Nephron (organoid): ENCODE data around the gene SHISA9.

Source experiments
- H3K27ac Mint-ChIP-seq, 3 experiments: 2 replicates each; pipeline ENCODE4 v1.8.0; 2020; ENCODE audit warnings: mixed read lengths in 3 of 3, mild to moderate bottlenecking in 2 of 3, moderate library complexity in 1 of 3
- H3K27me3 Mint-ChIP-seq: 2 replicates; pipeline ENCODE4 v1.8.0; 2021; ENCODE audit warnings: low read depth, mild to moderate bottlenecking, moderate library complexity, mixed read lengths
- H3K36me3 Mint-ChIP-seq: 2 replicates; pipeline ENCODE4 v1.8.0; 2020; ENCODE audit warnings: low read depth, mixed read lengths
- H3K4me1 Mint-ChIP-seq: 2 replicates; pipeline ENCODE4 v1.8.0; 2020; ENCODE audit warnings: mixed read lengths
- H3K4me3 Mint-ChIP-seq, 3 experiments: 2 replicates each; pipeline ENCODE4 v1.8.0; 2020; ENCODE audit warnings: mild to moderate bottlenecking in 3 of 3, mixed read lengths in 3 of 3, moderate library complexity in 2 of 3
- H3K9me3 Mint-ChIP-seq: 2 replicates; pipeline ENCODE4 v1.8.0; 2020; ENCODE audit warnings: mixed read lengths
- CTCF ChIP-seq, 3 experiments: fragments of 200-600 bp; sonication (generic); IDR thresholded peaks; one replicate each; pipeline ENCODE4 v1.5.0; 2021; ENCODE audit warnings: antibody characterized with exemption in 3 of 3; ENCODE audit not compliant: unreplicated experiment in 3 of 3

Gene SHISA9

DNA sequence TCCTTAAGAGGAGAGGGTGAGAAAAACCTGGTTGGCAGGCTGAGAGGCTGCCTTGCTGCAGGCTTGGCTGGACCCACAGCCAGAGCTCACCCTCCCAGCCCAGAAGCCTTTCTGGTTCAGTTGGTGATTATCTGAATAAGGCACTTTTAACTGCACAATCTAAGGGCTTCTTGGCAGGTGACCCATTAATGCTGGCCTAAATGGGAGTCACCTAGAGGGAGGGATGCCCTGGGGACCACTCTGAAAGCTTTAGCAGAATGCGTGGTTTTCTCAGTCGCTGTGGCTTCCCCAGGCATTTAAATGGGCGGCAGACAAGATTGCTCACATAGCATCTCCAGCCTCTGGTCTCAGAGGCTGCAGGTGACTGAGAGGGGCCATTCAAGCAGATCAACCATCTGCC is 33.2 kb upstream of the SHISA9 start:
- H3K36me3 Mint-ChIP-seq: no peaks in the 10 kb centered on the region
- peaks cover 6% of the 10 kb centered on the region for H3K9me3 Mint-ChIP-seq
- peaks cover 34% of the 10 kb centered on the region for H3K27me3 Mint-ChIP-seq
- H3K4me3 Mint-ChIP-seq: no peak overlapping the region
- TF ChIP-seq CTCF (IDR thresholded peaks at IDR 0.05; ENCODE audit: unreplicated experiment in 3 of 3): no peak
- no peaks in the 10 kb centered on the region for H3K4me1 Mint-ChIP-seq
- H3K27ac Mint-ChIP-seq: no peak overlapping the region

DNA sequence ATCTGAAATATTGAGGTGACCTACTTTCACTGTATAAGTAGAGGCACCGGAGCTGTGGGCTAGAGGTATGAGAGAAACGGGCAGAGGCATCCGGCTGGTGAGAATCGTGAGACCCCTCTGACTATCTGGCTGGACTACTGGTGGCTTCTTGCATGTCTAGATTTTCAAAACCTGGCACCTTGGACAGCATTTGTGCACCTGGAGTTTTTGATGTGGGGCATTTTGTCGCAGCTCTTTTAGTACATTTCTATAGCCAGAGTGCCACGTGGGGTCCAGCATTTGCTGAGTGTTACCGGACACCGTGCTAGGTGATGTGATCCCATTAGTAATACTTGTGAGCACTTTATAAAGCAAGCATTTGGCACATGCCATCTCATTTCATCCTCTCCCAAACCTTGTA is 32.6 kb upstream of the SHISA9 start:
- TF ChIP-seq CTCF (IDR thresholded peaks at IDR 0.05; ENCODE audit: unreplicated experiment in 3 of 3): no peak
- no peaks in the 10 kb centered on the region for H3K36me3 Mint-ChIP-seq
- peaks cover 34% of the 10 kb centered on the region for H3K27me3 Mint-ChIP-seq
- no peak overlapping the region for H3K4me3 Mint-ChIP-seq
- H3K9me3 Mint-ChIP-seq: peaks cover 6% of the 10 kb centered on the region
- no peak overlapping the region for H3K27ac Mint-ChIP-seq
- no peaks in the 10 kb centered on the region for H3K4me1 Mint-ChIP-seq

DNA sequence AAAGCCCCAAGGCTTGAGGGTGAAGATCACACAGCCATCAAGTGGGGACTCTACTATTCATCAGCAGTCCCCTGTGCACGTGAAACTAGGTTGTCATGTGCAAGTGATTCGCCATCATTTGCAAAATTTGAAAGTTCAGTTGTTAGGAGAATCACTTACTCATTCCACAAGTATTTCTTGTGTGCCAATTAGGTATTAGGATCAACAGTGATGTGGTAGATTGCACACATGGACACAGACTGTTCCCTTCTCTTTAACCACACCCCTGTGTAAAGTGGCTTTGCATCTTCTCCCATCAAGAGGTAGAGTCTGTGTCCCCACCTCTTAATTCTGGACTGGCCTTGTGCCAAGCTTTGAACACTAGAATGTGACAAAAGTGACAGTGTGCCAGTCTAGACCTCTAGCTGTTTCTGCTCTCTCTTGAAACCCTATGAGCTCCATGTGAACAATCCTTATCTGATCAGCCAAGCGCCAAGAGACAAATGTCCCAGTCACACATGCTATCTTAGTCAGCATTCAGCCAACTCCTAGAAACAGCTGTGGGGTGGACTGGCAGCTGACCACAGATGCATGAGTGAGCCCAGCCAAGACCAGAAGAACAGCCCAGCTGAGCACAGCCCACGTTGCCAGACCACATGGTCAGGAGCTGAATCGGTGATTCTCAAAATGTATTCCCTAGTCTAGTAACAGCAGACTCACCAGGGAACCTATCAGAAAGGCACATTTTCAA is 31.5 kb upstream of the SHISA9 start:
- H3K27ac Mint-ChIP-seq: no peak overlapping the region
- no peak for TF ChIP-seq CTCF (IDR thresholded peaks at IDR 0.05; ENCODE audit: unreplicated experiment in 3 of 3)
- H3K27me3 Mint-ChIP-seq: peaks cover 29% of the 10 kb centered on the region
- no peak overlapping the region for H3K4me3 Mint-ChIP-seq
- peaks cover 6% of the 10 kb centered on the region for H3K9me3 Mint-ChIP-seq
- no peaks in the 10 kb centered on the region for H3K4me1 Mint-ChIP-seq
- no peaks in the 10 kb centered on the region for H3K36me3 Mint-ChIP-seq

GRCh38 chr16:12871784-12872183 is 29.6 kb upstream of the SHISA9 start:
- no peak for TF ChIP-seq CTCF (IDR thresholded peaks at IDR 0.05; ENCODE audit: unreplicated experiment in 3 of 3)
- H3K36me3 Mint-ChIP-seq: no peaks in the 10 kb centered on the region

DNA sequence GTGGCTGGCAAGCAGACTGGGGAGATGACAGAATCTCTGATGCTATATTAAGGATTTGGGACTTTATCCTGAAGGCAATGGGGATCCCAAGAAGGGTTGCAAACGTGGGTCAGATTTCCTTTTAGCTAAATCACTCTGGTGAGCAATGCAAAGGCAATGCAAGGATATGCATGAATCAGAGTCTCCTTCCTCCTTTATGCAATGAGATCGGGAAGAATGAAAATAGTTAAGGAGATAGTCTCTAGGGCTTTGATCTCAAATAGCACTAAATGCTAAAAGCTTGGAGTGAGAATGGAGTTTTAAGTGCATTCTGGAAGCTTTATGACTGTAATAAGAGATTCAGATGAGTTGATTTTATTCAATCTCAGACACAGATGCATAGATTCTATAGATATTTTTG is 27.2 kb upstream of the SHISA9 start:
- Mint-ChIP-seq H3K9me3 (peaks cover 6% of the 10 kb centered on the region), H3K4me1 (no peaks in the 10 kb centered on the region), H3K4me3 (no peak overlapping the region), H3K27me3 (peaks cover 18% of the 10 kb centered on the region), H3K27ac (no peak overlapping the region), H3K36me3 (no peaks in the 10 kb centered on the region)
- TF ChIP-seq CTCF (IDR thresholded peaks at IDR 0.05; ENCODE audit: unreplicated experiment in 3 of 3): no peak

More at GRCh38 chr16:12871784-12872183, 29.6 kb upstream of the SHISA9 start:
- Mint-ChIP-seq H3K27ac (no peak overlapping the region), H3K9me3 (peaks cover 6% of the 10 kb centered on the region), H3K4me1 (no peaks in the 10 kb centered on the region), H3K4me3 (no peak overlapping the region), H3K27me3 (peaks cover 21% of the 10 kb centered on the region)

DNA sequence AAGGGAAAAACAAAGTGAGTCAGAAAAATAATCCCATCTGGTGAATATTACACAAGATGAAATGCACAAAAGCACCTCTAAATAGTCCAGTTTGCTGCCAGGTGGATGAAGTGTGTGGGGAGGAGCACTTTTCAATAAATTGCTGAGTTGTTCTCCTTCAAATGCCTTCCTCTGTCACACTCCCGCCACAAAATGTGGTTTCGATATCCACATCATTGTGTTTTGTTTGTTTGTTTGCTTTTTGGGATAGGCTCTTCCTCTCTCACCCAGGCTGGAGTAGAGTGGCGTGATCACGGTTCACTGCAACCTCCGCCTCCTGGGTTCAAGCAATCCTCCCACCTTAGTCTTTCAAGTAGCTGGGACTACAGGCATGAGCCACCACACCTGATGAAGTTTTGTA is 24.6 kb upstream of the SHISA9 start:
- H3K4me3 Mint-ChIP-seq: no peak overlapping the region
- no peak overlapping the region for H3K27ac Mint-ChIP-seq
- TF ChIP-seq CTCF (IDR thresholded peaks at IDR 0.05; ENCODE audit: unreplicated experiment in 3 of 3): no peak
- H3K27me3 Mint-ChIP-seq: peaks cover 19% of the 10 kb centered on the region
- H3K36me3 Mint-ChIP-seq: no peaks in the 10 kb centered on the region
- H3K9me3 Mint-ChIP-seq: no peaks in the 10 kb centered on the region
- H3K4me1 Mint-ChIP-seq: no peaks in the 10 kb centered on the region
